HG03460 (cell line): ENCODE measurements around the gene SPOCK1.
"Not testable (repeated sequence)": the region's sequence is repeated elsewhere in the genome, so short reads cannot be mapped to it uniquely, and the experiment has no call there.

Experiments
- ATAC-seq: cut with Tn5 transposase; IDR thresholded peaks from one replicate; pipeline ENCODE4 v1.9.1; 2021; ENCODE audit not compliant: unreplicated experiment

Gene SPOCK1

DNA sequence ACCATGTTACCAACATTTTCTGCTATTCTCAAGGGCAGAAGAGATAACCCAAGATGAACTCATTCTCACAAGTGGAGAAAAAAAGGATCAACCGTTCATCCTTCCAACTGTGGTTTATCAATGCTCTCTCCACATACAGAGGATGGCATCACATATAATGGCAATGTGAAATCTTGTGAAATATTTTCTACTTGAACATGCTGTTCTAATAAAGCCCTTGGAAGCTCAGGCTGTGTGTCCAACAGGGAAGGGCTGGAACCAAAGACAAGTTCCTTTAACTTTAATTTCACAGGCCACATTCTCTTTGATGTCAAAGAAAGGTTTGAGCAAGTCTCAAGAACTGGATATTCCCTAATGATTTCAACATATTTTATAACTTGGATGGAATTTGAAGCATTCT, 230.5 kb downstream of the SPOCK1 start:
- ATAC-seq = no peak

DNA sequence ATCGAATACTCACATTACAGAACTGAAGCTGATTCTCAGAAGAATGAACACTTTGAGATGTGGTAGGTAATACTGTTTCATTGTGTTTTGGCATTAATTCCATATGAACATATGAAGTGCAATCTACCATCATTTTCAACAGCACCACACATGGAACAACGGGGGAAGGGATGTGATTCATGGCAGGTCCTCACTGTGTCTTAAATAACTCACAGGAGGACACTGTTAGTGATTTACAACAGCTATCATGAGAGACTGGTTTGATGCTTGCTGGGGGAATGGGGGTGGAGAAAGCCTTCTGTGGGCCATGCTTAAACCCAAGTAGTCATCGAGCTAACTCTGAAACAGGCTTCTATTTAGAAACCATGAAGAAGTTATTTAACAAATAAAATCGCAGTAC, 232.9 kb downstream of the SPOCK1 start:
- ATAC-seq = no peak

DNA sequence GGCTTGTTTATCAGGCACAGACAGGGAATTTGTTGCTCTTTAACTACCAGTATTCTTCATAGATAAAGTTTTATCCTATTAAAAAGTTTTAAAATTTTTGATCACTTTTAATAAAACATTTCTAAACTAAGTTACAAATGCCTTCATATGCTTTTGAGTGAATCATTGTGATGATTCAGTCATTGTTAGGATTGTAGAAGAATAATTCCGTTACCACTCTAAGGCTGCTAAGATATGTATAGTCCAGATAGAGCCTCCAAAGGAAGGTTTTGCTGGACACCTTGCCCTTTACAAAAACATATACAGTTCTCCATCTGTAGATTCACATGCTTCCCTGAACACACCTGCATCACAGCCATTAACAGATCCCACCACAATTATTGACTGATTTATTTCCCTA, 233.7 kb downstream of the SPOCK1 start:
- ATAC-seq = no peak

DNA sequence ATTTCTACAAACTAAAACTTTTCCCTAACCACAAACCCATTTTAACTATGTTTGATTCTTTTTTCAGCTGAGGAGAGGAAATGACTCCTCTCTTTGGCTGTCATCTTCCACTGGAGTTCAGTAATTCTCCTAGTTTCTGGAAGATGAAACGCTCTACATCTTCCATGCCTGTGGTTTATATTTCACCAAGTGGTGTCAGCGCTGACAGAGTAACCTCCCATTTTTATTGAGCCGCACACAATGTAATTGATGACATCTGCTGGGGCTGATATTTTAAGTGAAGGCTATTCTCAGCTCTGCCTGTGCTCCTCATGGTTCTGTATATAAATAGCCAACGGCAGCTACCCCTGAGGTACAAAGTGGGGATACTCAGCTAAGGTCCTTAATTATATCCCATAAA, 234.6 kb downstream of the SPOCK1 start:
- no peak for ATAC-seq

DNA sequence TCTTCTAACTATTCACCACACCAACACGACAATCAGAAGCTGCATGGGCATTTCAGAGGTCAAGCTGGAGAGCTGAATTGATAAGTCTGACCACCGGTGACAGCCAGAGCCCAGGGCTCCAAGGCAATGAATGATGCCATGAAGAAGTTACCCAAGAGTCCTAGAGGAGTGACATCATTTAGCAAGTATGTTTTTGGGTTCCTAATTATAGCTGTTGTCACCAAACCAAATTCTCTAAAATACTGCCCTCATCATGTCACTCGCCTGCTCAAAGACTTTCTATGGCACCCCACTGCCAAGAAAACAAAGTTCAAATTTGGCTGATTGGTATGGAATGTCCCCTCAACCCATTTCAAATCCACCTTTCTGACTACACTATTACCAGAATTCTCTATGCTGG, 235.1 kb downstream of the SPOCK1 start:
- ATAC-seq = no peak

DNA sequence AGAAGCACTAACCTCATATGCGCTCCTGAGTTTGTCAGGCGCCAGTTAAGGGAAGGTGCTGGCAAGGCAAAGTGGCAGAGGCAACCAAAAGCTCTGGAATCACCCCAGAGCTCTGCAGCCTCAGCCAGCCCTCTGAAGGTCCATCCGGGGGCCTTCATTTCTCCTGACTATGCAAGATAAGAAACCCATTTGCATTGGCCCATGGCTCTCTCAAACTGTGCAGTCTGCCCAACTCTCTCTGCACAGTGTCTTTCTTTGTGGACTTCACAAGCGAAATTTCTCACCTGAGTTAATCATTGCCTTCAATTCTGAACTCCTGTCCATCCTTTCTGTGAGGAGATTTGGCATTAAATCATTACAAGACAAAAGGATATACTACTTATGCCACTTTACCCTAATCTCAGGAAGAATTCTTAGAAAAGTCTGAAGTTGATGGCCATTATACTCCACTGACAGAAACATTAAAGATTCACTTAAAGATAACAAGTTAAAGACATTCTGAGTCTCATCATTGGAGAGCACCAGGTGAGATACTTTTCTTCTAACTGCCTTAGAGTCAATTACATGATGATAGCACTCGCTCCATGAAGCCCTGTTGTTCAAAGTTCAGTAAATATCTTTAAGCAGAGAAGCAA, 235.6 kb downstream of the SPOCK1 start:
- ATAC-seq = no peak

DNA sequence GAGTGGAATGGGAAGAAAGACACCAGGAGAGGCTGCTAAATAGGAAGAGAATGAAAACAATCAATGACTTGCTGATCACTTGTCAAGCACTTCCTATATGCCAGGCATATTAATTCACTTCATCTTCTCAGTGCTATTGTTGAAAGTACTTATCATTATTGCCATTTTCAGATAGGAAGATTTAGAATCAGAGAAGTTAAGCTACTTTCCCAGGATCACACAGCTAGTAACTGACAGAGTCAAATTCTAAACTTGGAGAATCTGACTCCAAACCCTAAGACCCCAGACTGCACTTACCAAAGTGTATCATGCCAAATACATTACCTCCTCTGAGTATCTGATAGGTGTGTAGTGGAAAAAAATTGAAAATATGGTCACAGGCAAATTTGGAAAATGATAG, 236.3 kb downstream of the SPOCK1 start:
- ATAC-seq = no peak

DNA sequence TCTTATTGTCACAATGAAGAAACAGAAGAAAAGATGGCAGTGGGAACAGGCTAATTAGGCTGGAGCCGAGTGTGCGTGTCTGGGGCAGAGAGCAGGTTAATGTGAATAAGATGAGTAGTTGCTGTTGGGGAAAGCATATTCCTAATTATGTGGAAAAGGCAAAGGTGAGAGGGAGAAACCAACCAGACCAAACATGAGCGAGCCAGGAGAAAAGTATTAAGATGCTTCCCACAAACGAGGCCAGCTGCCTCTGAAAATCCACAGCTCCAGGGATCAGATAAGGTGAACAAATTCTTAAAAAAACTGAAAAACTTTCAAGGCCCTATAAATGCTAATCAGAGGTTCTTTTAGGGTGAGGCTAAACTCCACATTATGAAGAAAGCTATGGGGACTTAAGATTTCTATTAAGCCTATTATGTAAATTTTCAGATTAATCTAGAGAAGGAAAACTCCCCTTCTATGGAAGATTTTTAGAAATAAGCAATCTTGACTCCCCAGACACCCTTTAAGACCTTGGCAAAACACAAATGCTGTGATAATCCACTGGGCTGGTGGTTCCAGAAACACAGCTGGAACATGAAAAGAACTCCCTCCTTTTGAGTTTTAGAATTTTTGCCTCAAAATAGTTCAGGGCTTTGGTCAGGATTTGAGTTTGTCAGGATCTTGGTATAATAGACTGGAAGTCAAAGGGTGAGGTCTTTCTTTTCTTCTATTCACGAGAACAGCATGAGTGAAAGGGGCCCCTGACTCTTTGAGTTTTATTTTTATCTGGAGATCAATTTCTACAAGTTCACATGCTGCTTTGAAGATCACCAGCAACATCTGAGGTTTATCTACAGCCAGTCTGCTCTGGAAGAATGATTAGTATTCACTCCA, 238.1 kb downstream of the SPOCK1 start:
- no peak for ATAC-seq

DNA sequence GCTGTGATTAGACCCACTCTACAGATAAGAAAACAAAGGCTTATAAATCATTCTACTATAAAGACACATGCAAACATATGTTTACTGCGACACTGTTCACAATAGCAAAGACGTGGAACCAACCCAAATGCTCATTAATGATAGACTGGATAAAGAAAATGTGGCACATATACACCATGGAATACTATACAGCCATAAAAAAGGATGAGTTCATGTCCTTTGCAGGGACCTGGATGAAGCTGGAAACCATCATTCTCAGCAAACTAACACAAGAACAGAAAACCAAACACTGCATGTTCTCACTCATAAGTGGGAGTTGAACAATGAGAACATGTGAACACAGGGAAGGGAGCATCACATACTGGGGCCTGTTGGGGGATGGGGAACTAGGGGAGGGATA, 240.0 kb downstream of the SPOCK1 start:
- not testable (repeated sequence) for ATAC-seq

DNA sequence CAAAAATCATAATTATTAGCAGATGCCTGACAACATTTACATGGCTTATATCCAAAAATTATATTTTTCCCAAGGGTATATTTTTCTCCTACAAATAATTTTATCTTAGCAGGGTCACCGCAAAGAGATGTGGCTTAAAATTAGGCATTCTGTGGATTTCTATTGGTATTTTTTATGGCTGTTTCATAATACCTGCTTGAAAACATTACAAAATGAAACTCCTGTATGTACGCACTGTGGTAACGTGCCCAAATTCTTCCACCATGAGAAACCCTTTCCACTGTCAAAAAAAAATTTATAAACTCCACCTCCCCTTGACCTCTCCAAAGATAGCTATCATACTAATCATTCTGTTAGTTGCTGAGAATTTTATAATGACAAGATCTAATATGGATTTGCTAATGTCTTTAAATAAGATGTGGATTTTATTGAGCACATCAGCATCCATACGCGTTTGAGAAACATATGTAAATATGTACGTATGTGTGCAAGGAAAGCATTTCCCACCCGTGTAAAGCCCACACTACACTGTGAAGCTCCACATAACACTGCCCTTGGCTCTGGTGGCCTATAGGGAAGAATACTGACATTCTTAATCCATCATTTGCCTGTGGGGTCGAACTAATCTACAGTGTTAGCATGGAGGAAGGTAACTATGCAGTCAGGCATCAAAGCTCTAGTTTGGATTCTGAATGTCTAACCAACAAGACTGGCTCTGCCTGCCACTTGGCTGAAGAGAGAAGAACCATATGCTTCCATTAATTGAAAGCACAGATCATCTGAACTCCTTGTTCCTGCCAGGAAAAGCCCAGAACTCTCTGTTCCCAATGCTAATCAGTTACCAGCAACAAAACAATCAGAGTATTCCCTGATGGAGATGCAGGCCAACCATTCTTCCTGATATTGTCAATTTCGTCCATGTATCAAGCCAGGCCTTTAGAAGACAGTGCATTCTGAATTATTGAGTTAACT, 244.7 kb downstream of the SPOCK1 start:
- no peak for ATAC-seq

DNA sequence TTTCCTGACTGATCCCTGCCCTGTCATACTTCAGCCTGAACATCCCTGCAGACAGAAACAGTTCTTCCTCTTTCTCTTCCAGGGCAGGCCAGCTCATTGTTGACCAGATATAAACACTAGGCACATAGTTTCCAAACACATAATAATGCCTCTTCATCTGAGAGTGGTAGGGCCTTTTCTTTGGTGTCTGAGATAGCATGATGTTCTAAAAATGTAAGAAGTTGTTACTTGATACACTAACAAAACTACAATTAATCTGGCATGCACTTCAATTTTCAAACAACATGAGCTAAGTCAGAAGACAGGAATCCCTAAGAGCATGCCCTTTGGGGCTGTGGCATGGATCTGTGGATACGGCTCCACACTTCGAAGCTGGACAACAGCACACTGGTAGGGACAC, 246.6 kb downstream of the SPOCK1 start:
- no peak for ATAC-seq

DNA sequence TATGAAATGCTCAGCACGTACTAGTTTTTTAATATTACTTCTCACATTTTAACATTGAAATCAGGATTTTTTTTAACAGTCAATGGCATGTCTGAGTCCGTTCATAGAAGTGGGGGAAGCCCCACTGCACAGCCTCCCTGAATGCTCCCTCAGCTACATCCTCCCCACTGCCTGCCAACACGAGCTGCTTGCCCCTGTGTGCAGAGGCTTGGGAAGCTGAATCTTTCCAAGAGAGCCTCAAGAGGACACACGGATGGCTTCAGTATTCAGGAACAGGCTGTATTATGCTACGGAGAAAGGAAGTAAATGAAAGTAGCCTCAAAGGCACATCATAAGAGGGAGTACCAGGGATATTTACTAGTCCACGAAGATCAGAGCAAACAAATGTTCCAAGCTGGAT, 248.7 kb downstream of the SPOCK1 start:
- ATAC-seq = no peak

DNA sequence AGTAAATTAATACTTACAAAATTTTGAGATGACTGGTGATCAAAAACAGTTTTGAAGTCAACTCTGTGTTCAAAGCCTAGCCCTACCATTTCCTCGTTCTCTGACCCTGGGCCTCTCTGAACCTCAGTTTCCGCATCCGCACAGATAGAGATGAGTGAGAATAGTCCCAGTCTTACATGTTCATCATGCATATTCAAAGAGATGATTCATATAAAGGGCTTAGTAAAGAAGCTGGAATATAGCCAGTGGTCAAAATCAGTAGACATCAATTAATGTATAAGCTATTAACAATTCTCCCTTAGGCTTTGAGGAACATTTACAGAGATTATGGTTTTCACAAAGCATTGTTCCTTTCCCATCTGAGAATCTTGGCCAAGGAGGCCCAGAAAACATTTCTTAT, 250.6 kb downstream of the SPOCK1 start:
- ATAC-seq = no peak

DNA sequence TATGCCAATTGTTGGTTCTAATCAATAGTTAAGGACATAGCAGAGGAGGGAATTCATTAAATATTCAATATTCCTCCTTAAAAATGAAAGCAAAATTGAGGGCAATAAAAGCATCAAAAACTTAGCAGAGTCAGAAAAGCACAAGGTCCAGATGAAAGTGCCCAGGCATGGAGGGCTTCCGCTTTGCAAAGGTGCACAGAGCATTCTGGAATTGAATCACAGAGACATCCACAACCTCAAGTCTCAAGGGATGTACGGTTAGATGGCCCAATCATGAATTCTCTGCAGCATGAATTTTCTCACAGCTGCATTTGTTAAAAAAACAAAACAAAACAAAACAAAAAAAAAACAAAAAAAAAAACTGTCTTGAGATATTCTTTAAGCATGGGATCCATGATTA, 253.7 kb downstream of the SPOCK1 start:
- ATAC-seq = no peak

DNA sequence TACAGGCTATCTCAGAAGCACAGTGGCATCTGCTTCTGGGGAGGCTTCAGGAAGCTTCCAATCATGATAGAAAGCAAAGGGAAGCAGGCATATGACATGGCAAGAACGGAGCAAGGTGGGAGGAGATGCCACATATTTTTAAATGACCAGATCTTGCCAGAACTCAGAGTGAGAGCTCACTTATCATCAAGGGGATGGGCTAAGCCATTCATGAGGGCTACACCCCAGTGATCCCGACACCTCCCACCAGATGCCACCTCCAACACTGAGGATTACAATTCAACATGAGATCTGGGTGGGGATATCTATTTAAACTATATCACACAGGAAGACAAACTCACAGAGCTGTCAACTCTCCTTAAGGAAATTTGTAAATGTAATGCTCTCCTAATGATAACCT, 258.8 kb downstream of the SPOCK1 start:
- ATAC-seq = no peak

DNA sequence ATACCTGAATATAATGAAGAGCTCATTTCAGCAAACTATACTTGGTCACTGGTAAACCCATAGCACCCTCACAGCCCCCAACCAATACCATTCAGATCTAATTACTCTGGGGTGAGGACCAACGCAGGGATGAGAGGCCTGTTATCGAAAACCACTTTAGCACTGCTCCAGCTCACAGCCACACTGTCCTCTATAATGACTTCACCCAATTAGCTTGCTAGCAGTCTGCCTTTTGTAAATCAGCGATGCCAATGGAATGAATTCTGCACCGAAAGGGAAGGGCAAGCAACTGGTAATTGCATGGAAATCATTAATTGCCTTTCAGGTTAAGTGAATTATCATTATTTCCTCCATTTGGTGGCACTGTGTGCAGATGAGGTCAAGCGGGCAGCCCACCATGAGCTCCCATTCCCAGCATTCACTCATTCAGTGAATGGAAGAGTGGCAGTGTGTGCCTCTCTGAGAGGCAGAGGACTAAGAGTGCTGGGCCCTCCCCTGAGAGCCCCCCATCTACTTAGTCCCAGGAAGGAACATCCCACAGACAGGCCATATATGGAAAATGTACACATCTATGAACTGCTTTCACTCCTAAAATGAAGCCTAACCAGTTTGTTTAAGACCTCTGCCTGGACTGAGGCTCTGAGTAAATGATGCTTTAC, 262.1 kb downstream of the SPOCK1 start:
- no peak for ATAC-seq

DNA sequence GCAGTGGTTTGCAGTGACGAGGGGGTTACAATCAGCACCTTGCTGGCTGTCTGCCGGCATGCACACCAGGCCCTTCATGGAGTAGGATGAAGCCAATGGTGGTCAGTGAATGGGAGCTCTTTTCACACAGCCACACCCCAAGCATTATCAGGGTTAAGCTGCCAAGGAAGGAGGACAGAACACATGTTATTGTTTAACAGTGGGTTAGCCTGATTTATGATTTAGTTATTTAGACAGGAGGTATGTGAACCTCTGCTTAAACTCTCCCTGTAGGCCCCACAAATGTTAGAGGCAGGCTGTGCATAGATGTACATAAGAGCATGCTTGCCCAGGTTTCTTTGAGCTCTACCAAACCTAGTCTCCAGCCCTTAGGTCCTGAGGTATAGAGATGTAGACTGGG, 262.9 kb downstream of the SPOCK1 start:
- no peak for ATAC-seq

DNA sequence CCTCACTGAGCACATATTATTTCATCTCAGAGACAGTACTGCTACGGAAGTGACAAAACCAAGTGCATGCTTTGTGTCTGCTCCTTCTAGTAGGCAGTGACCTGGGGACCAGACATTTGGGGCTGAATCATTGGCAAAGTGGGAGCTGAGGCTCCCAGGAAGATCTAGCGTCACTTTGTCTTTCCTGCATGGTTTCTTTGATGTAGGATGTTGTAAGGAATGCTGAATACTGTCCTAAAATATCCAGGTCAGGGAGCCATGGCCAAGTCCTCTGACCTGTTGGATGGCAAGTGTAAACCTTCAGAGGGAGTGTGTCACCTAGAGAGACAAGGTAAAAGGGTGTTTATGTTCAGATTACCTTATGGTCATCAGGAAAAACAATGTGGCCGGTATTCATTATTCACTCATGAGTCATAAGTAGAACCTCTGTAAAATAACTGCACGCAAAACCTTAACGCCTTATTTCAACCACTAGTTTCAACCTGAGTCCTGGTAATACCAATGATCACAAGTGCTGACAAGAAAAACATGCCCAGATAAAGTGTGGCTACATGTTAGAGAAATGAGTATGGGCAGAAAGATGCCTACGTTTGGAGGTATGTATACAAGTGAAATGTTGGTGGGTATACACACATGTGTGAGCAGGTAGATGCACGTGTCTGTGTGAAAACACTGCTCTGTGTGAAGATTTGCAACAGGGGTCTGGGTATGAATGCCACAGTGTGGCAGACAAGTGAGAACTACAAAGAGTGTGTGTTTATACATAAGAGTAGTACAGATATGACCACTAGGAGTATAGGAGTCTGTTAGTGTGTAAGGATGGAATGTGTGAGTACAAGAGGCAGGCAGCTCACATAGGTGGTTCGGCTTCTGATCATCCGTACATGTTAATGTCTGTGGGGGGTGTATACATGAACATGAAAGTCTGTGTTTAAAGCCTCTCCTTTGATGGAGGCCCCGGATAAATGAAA, 263.9 kb downstream of the SPOCK1 start:
- no peak for ATAC-seq

DNA sequence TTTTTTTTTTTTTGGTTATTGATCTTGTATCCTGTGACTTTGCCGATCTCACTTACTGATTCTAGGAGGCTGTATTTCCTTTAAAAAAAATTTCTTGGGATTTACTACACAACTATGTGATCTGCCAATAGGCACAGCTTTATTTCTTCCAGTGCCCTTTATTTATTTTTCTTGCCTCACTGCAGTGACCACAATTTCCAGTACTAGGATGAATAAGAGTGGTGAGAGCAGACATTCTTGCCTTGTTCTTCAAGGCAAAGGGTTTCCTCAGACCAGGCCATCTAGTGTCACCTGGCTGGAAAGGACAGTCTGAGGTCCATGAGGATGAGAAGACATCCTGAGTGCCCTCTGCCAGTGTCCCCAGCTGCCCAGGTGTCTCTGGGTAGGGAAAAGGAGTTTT, 265.4 kb downstream of the SPOCK1 start:
- ATAC-seq = no peak

DNA sequence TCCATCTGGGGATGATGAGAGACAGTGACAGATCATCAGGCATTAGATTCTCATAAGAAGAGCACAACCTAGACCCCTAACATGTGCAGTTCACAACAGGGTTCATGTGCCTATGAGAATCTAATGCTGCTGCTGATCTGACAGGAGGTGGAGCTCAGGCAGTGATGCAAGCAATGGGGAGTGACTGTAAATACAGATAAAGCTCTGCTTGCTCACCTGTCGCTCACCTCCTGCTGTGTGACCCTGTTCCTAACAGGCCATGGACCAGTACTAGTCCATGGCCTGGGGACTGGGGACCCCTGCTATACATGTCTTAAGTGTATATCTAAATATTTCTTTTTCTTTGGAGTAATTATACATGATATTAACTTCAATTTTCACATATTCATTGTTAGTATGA, 265.8 kb downstream of the SPOCK1 start:
- not testable (repeated sequence) for ATAC-seq
